Calu3 (cell line): Measurements from ENCODE around the gene DICER1. TPM values are rescaled to one million over a fixed set of nuclear protein-coding genes. Genes with fewer than 3 reads are reported as not detected.

ENCODE experiments used
- BruUV-seq: library from RNA; stranded (reverse); fragments of 400-500 nt; replicated peaks from 2 replicates; lab custom pipeline; 2021; lab: Mats Ljungman, UMichigan
- CTCF ChIA-PET: fragments of 300-600 bp; sonication (Branson Sonifier 250); formaldehyde crosslinking; loops from one replicate; lab custom pipeline; 2022; ENCODE audit warnings: antibody characterized with exemption; lab: Charles Lee
- DNase-seq: peaks from one replicate; pipeline ENCODE4 v3.0.0; 2022
- H3K27ac Mint-ChIP-seq: one replicate; pipeline ENCODE4 v1.8.0; 2022; ENCODE audit warnings: mixed read lengths; ENCODE audit not compliant: unreplicated experiment
- H3K27me3 Mint-ChIP-seq: one replicate; pipeline ENCODE4 v1.8.0; 2022; ENCODE audit warnings: mixed read lengths; ENCODE audit not compliant: unreplicated experiment
- H3K36me3 Mint-ChIP-seq: one replicate; pipeline ENCODE4 v1.8.0; 2022; ENCODE audit warnings: mild to moderate bottlenecking, moderate library complexity, mixed read lengths; ENCODE audit not compliant: insufficient read depth, unreplicated experiment
- H3K4me1 Mint-ChIP-seq: one replicate; pipeline ENCODE4 v1.8.0; 2022; ENCODE audit warnings: mild to moderate bottlenecking, low read depth, mixed read lengths; ENCODE audit not compliant: unreplicated experiment
- H3K4me3 Mint-ChIP-seq: one replicate; pipeline ENCODE4 v1.8.0; 2022; ENCODE audit warnings: mild to moderate bottlenecking, low read depth, moderate library complexity, mixed read lengths; ENCODE audit not compliant: unreplicated experiment
- H3K9me3 Mint-ChIP-seq: one replicate; pipeline ENCODE4 v1.8.0; 2022; ENCODE audit warnings: low read depth, mixed read lengths; ENCODE audit not compliant: unreplicated experiment
- CTCF ChIP-seq: fragments of 200-600 bp; IDR thresholded peaks from one replicate; pipeline ENCODE4 v1.8.0; 2022; ENCODE audit warnings: antibody characterized with exemption; ENCODE audit not compliant: unreplicated experiment
- intact Hi-C: fragments of 100-400 bp; cut with micrococcal nuclease; formaldehyde crosslinking; loops from one replicate; pipeline ENCODE4 v1.10.0; 2022; ENCODE audit not compliant: unreplicated experiment
- total RNA-seq: library from RNA; stranded (reverse); gene quantifications from 2 replicates; pipeline ENCODE4 v1.2.3, GENCODE V29; 2022

DICER1 gene
- total RNA-seq, 1 experiment from 2014 or later = 53.8 TPM

- Mint-ChIP-seq H3K27ac (no peak overlapping the region), H3K27me3 (no peaks in the 10 kb centered on the region), H3K9me3 (no peaks in the 10 kb centered on the region), H3K4me1 (peaks cover 11% of the 10 kb centered on the region), H3K4me3 (no peak overlapping the region), H3K36me3 (peaks cover 47% of the 10 kb centered on the region)
- no TSS peak for BruUV-seq
- intact Hi-C loops = loop anchor here (10.0 kb wide), 1 partner anchor 122 kb away; the partner anchor contains the start of gene CLMN
- no peak for DNase-seq
- CTCF ChIA-PET = no interaction called here
- TF ChIP-seq CTCF = no peak
Measured at GRCh38 chr14:95192311-95192710, 35.0 kb upstream of the DICER1 start.

- no peak for DNase-seq
- no peak for TF ChIP-seq CTCF
- no peak overlapping the region for H3K27ac Mint-ChIP-seq
- intact Hi-C loops = loop anchor here (10.0 kb wide), 1 partner anchor 123 kb away; the partner anchor contains the start of gene CLMN
- H3K9me3 Mint-ChIP-seq = no peaks in the 10 kb centered on the region
- BruUV-seq = no TSS peak
- H3K27me3 Mint-ChIP-seq = no peaks in the 10 kb centered on the region
- H3K36me3 Mint-ChIP-seq = peaks cover 44% of the 10 kb centered on the region
- peaks cover 4% of the 10 kb centered on the region for H3K4me1 Mint-ChIP-seq
- no peak overlapping the region for H3K4me3 Mint-ChIP-seq
- CTCF ChIA-PET = no interaction called here
Measured at GRCh38 chr14:95191445-95192199, 34.3 kb upstream of the DICER1 start.

- peaks cover 43% of the 10 kb centered on the region for H3K36me3 Mint-ChIP-seq
- no peaks in the 10 kb centered on the region for H3K27me3 Mint-ChIP-seq
- no peak for DNase-seq
- BruUV-seq = no TSS peak
- no peaks in the 10 kb centered on the region for H3K4me1 Mint-ChIP-seq
- no peaks in the 10 kb centered on the region for H3K9me3 Mint-ChIP-seq
- no peak for TF ChIP-seq CTCF
- no peak overlapping the region for H3K4me3 Mint-ChIP-seq
- no peak overlapping the region for H3K27ac Mint-ChIP-seq
- intact Hi-C loops = loop anchor here (10.0 kb wide), 1 partner anchor 124 kb away; the partner anchor contains the start of gene CLMN
- CTCF ChIA-PET = no interaction called here
Measured at GRCh38 chr14:95190857-95191256, 33.5 kb upstream of the DICER1 start.

- Mint-ChIP-seq H3K36me3 (peaks cover 47% of the 10 kb centered on the region), H3K9me3 (no peaks in the 10 kb centered on the region), H3K4me1 (no peaks in the 10 kb centered on the region), H3K27me3 (no peaks in the 10 kb centered on the region), H3K27ac (no peak overlapping the region), H3K4me3 (no peak overlapping the region)
- no peak for TF ChIP-seq CTCF
- CTCF ChIA-PET = no interaction called here
- no TSS peak for BruUV-seq
- no peak for DNase-seq
- intact Hi-C loops = loop anchor here (10.0 kb wide), 1 partner anchor 124 kb away; the partner anchor contains the start of gene CLMN
Measured at GRCh38 chr14:95190346-95190840, 33.1 kb upstream of the DICER1 start.
